HFFc6 (cell line): ENCODE measurements around the gene NCOA1. TPM values are rescaled to one million over a fixed set of nuclear protein-coding genes. Genes with fewer than 3 reads are reported as not detected.

Experiments
- DNase-seq: peaks from one replicate; pipeline ENCODE4 v3.0.0-alpha.2; 2018
- H3K27ac Mint-ChIP-seq: 2 replicates; pipeline ENCODE4 v1.8.0; 2020; ENCODE audit warnings: mild to moderate bottlenecking, mixed read lengths
- H3K27me3 Mint-ChIP-seq: 2 replicates; pipeline ENCODE4 v1.8.0; 2021; ENCODE audit warnings: mild to moderate bottlenecking, moderate library complexity, mixed read lengths; ENCODE audit not compliant: insufficient read depth
- H3K36me3 Mint-ChIP-seq: 2 replicates; pipeline ENCODE4 v1.8.0; 2021; ENCODE audit warnings: low read depth, mixed read lengths
- H3K4me1 Mint-ChIP-seq: 2 replicates; pipeline ENCODE4 v1.8.0; 2020; ENCODE audit warnings: low read depth, mixed read lengths
- H3K4me3 Mint-ChIP-seq: 2 replicates; pipeline ENCODE4 v1.8.0; 2020; ENCODE audit warnings: mild to moderate bottlenecking, moderate library complexity, mixed read lengths
- H3K9me3 Mint-ChIP-seq: 2 replicates; pipeline ENCODE4 v1.8.0; 2020; ENCODE audit warnings: mild to moderate bottlenecking, mixed read lengths
- total RNA-seq, 6 experiments: library from RNA; stranded (reverse); fragmentation: NEBNext Ultra II Directional; extraction: Animal tissue kit (Norgen Biotek cat#: 25700); gene quantifications; 2 replicates in 1 of 6; 3 replicates in 5 of 6; pipeline ENCODE4 v1.2.3, GENCODE V29; 2021
- TF ChIP-seq, protein P1 (sequence below): fragments of 200-600 bp; sonication (generic); IDR thresholded peaks from 2 replicates; pipeline ENCODE4 v1.5.0; 2021; ENCODE audit warnings: antibody characterized with exemption, mild to moderate bottlenecking

Gene NCOA1
- total RNA-seq, 6 experiments from 2014 or later, result 8.6 to 11.2 (median 10.7) TPM

DNA sequence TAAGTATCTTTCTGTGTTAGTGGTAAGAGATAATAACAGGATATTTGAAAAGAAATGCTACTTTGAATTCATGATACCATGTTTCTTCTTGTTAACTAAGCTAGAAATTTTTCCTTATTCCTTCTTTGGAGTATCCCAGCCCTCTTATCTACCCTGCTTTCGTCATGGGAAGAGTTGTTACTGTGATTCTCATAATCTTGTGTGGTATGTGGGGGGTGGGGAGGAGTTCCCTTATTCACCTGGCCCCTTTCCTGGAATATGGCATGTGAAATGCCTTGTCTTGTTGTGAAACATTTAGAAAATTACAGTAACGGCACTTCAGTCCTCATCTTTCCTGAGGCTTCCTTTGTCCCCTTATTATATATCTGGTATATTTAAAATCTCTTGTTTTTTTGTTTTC is 129.9 kb downstream of the NCOA1 start:
- H3K27ac Mint-ChIP-seq, result no peak overlapping the region

DNA sequence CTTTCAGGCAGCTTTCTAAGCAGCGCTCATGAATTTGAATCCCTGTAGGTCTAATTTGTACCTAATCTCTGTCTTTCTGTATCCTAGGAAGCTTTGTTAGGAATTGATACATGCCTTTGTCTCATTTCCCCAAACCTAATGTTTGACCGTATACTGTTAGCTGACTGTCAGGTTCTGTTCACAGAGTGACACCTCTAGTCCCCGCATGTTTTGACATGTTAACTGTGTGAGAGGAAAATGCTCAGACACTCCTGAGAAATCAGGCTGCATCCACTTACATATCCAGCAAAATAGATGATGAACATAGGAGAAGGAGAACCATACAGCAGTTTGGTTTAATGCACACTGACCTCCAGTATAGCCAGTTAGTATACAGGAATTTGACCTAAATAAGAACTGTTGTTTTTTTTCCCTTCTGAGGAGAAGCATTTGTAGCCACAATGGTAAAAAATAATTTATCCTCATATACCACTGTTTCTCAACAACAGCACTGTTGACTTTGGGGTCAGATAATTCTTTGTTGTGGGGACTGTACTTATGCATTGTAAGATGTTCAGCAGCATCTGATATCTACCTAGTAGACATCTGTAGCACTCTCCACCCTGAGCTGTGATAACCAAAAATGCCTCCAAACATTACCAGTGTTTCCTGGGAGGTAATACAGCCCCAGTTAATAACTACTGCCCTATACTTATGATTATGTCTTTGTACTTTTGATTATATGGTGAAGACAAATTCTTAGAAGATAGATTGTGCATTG is 130.9 kb downstream of the NCOA1 start:
- Mint-ChIP-seq H3K27ac (no peak overlapping the region), H3K4me1 (peaks cover 6% of the 10 kb centered on the region; the same call in 1 of the 2 replicates), H3K9me3 (no peaks in the 10 kb centered on the region), H3K4me3 (no peak overlapping the region), H3K27me3 (peaks cover 3% of the 10 kb centered on the region; the same call in 1 of the 2 replicates), H3K36me3 (no peaks in the 10 kb centered on the region)
- TF ChIP-seq, protein P1, sequence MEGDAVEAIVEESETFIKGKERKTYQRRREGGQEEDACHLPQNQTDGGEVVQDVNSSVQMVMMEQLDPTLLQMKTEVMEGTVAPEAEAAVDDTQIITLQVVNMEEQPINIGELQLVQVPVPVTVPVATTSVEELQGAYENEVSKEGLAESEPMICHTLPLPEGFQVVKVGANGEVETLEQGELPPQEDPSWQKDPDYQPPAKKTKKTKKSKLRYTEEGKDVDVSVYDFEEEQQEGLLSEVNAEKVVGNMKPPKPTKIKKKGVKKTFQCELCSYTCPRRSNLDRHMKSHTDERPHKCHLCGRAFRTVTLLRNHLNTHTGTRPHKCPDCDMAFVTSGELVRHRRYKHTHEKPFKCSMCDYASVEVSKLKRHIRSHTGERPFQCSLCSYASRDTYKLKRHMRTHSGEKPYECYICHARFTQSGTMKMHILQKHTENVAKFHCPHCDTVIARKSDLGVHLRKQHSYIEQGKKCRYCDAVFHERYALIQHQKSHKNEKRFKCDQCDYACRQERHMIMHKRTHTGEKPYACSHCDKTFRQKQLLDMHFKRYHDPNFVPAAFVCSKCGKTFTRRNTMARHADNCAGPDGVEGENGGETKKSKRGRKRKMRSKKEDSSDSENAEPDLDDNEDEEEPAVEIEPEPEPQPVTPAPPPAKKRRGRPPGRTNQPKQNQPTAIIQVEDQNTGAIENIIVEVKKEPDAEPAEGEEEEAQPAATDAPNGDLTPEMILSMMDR, result no peak
- DNase-seq, result no peak

More for the DNA sequence above, 129.9 kb downstream of the NCOA1 start:
- Mint-ChIP-seq H3K9me3 (no peaks in the 10 kb centered on the region), H3K27me3 (peaks cover 3% of the 10 kb centered on the region; the same call in 1 of the 2 replicates), H3K4me1 (peaks cover 6% of the 10 kb centered on the region; the same call in 1 of the 2 replicates), H3K36me3 (no peaks in the 10 kb centered on the region), H3K4me3 (no peak overlapping the region)
- no peak for DNase-seq
- TF ChIP-seq, protein P1, result no peak

DNA sequence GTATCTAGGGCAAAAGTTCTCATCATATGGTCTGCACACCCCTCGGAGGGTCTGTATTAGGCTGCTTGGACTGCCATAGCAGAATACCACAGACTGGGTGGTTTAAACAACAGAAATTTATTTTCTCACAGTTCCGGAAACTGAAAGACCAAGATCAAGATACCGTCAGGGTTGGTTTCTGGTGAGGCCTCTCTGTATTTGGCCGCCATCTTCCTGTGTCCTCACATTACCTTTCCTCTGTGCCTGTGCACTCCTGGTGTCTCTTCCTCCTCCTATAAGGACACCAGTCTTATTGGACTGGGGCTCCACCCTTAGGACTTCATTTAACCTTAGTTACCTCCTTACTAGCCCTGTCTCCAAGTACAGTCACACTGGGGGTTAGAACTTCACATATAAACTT is 132.5 kb downstream of the NCOA1 start:
- TF ChIP-seq, protein P1, result no peak
- Mint-ChIP-seq H3K36me3 (no peaks in the 10 kb centered on the region), H3K27me3 (no peaks in the 10 kb centered on the region), H3K9me3 (no peaks in the 10 kb centered on the region), H3K4me3 (no peak overlapping the region), H3K27ac (no peak overlapping the region), H3K4me1 (peaks cover 6% of the 10 kb centered on the region; the same call in 1 of the 2 replicates)
- DNase-seq, result no peak

DNA sequence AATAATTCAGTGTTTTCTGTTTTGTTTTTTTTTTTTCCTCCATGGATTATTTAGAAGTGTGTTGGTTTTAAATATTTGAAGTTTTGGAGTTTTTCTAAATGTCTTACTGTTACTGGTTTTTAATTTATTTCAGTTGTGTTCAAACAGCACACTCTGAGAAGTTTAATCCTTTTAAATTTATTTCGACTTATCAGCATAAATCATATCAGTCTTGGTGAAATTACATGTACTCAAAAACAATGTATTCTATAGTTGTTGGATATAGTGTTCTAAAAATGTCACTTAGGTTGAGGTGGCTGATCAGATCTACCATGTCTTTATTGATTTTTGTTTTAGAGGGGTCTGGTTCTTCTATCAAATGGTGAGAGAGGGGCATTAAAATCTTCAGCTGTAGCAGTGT is 134.7 kb downstream of the NCOA1 start:
- Mint-ChIP-seq H3K27me3 (no peaks in the 10 kb centered on the region; the same call in 1 of the 2 replicates), H3K27ac (no peak overlapping the region), H3K4me1 (peaks cover 6% of the 10 kb centered on the region; the same call in 1 of the 2 replicates), H3K4me3 (no peak overlapping the region), H3K36me3 (no peaks in the 10 kb centered on the region), H3K9me3 (no peaks in the 10 kb centered on the region)
- TF ChIP-seq, protein P1, result no peak
- DNase-seq, result no peak

DNA sequence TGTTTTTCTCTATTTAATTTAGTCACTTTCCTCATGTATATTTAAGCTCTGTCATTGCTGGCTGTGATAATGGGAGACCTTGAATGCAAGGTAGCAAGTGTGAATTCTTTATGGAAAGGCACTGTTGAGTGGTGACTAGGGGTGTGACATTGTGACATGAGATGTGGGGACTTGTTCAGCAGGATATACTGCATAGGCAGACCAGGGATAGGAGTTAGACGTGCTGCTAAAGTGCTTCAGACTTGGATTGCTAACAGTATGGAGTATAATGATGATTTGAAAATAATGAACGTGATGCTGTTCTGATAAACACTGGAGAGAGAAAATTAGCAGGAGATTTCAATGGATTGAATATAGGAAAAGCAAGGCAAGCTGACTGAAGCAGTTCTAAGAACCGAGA is 135.1 kb downstream of the NCOA1 start:
- Mint-ChIP-seq H3K27ac (no peak overlapping the region), H3K4me1 (peaks cover 6% of the 10 kb centered on the region; the same call in 1 of the 2 replicates), H3K36me3 (no peaks in the 10 kb centered on the region), H3K27me3 (no peaks in the 10 kb centered on the region; the same call in 1 of the 2 replicates), H3K4me3 (no peak overlapping the region), H3K9me3 (no peaks in the 10 kb centered on the region)
- TF ChIP-seq, protein P1, result no peak
- no peak for DNase-seq
